HG03342 (cell line): ENCODE data around the gene HCN3.
"Not testable (repeated sequence)": the region's sequence is repeated elsewhere in the genome, so short reads cannot be mapped to it uniquely, and the experiment has no call there.

Source experiments
- ATAC-seq: cut with Tn5 transposase; IDR thresholded peaks from one replicate; pipeline ENCODE4 v1.9.1; 2021; ENCODE audit warnings: mild to moderate bottlenecking, moderate library complexity; ENCODE audit not compliant: unreplicated experiment

Gene HCN3

DNA sequence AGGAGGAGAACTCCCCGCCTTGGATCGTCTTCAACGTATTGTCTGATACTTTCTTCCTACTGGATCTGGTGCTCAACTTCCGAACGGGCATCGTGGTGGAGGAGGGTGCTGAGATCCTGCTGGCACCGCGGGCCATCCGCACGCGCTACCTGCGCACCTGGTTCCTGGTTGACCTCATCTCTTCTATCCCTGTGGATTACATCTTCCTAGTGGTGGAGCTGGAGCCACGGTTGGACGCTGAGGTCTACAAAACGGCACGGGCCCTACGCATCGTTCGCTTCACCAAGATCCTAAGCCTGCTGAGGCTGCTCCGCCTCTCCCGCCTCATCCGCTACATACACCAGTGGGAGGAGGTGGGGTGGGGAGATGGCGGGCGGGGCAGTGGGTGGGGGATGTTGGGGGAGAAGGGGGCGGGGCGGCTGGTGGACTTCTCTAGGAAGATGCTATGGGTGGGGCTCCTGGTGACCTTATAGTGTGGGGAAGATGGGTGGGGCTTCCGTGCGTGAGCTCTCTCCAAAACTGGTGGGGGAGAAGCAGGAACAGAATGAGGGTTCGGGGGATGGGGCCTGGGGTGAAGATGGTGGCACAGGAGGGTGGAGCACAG lies 5.3 kb downstream of the HCN3 start:
- no peak for ATAC-seq

DNA sequence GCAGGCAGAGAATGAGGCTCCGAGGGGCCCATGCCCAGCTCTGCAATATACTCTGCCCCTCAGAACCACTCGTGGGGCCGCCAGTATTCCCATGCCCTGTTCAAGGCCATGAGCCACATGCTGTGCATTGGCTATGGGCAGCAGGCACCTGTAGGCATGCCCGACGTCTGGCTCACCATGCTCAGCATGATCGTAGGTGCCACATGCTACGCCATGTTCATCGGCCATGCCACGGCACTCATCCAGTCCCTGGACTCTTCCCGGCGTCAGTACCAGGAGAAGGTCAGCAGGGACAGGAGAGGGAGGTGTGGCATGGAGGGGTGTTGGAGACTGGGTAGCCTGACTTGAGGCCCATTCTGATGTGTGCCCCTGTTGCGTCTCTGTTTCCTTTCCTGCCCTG lies 7.2 kb downstream of the HCN3 start:
- no peak for ATAC-seq

DNA sequence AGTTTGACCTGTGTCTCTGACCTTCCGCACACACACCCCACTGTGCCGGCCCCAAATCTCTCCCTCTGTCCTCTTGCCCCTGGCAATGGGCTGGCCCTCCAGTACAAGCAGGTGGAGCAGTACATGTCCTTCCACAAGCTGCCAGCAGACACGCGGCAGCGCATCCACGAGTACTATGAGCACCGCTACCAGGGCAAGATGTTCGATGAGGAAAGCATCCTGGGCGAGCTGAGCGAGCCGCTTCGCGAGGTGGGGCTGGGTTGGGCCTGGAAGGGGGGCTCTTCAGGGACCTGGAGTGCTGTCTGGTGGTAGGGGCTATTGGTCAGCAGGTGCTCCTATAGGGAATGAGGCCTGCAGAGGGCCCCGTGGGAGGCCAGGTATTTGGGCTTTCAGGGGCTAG lies 7.8 kb downstream of the HCN3 start:
- no peak for ATAC-seq

DNA sequence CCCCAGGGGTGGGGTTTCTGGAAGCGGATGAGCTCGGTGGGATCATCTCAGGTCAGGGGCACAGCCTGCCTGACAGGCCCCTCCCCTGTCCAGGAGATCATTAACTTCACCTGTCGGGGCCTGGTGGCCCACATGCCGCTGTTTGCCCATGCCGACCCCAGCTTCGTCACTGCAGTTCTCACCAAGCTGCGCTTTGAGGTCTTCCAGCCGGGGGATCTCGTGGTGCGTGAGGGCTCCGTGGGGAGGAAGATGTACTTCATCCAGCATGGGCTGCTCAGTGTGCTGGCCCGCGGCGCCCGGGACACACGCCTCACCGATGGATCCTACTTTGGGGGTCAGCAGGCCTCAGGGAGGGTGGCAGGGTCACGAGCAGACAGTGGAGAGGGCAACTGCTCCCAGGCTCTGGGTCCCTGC lies 8.4 kb downstream of the HCN3 start:
- no peak for ATAC-seq

DNA sequence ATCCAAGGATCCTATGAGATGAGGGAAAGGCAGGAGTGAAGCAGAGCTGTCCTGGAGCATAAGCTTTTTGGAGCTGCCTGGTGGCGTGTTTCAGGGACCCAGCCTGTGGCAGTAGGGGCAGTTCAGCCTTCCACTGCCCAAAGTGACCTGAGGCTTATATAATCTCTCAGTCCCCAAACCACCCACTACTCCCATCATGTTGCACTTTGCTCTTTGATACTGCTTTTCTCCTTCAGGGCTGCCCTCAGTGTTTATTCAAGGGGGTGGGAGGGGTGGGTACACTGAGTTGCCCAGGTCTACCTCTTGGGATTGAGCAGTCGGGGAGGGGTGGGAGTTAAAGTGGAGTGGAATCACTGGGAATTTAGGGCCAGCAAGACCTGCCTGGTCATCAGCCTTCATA lies 9.3 kb downstream of the HCN3 start:
- ATAC-seq: no peak

DNA sequence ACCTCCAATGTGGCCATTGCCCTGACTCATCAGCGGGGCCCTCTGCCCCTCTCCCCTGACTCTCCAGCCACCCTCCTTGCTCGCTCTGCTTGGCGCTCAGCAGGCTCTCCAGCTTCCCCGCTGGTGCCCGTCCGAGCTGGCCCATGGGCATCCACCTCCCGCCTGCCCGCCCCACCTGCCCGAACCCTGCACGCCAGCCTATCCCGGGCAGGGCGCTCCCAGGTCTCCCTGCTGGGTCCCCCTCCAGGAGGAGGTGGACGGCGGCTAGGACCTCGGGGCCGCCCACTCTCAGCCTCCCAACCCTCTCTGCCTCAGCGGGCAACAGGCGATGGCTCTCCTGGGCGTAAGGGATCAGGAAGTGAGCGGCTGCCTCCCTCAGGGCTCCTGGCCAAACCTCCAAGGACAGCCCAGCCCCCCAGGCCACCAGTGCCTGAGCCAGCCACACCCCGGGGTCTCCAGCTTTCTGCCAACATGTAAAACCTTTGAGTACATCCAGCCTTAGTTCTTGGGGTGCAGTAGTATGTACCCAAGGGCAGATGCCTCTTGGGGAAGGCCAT lies 10.8 kb downstream of the HCN3 start:
- ATAC-seq: no peak

DNA sequence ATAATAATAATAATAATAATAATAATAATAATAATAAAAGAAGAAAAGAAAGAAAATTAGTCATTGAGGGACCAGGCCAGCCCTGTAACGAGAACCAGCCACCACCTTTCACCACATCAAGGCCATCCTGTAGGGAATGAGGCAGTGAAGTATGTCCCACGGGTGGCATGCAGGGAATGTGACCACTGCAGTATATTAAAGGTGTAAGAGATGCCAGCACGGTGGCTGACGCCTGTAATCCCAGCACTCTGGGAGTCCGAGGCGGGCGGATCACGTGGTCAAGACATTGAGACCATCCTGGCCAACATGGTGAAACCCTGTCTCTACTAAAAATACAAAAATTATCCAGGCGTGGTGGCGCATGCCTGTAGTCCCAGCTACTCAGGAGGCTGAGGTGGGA lies 13.7 kb downstream of the HCN3 start:
- ATAC-seq: not testable (repeated sequence)

DNA sequence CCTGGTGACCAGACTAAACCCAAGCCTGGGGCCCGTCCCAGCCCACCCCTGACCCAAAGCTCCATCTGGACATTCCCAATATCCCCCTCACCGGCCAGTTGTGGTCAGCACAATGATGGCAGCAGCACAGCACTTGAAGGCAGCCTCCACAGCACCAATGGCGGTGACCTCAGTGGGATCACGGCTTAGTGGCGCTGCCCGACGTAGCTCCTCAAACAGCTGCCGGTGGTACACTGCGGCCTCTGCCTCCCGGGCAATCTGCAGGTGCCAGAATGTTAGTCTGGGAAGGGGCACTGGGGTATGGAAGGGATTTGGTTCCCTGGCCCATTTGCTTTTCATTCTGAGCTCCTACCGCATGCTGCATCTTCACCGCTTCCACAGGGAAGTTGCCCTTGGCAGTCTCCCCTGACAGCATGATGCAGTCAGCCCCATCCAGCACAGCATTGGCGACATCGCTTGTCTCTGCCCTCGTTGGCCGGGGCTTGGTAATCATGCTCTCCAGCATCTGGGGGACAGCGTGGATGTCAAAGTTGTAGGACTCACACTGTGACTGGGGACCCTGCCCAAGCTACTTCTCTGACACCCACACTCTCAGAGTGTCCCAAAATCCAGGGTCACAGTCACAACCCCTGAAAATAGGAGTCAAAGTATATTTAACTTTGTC lies 16.0 kb downstream of the HCN3 start:
- ATAC-seq: no peak

DNA sequence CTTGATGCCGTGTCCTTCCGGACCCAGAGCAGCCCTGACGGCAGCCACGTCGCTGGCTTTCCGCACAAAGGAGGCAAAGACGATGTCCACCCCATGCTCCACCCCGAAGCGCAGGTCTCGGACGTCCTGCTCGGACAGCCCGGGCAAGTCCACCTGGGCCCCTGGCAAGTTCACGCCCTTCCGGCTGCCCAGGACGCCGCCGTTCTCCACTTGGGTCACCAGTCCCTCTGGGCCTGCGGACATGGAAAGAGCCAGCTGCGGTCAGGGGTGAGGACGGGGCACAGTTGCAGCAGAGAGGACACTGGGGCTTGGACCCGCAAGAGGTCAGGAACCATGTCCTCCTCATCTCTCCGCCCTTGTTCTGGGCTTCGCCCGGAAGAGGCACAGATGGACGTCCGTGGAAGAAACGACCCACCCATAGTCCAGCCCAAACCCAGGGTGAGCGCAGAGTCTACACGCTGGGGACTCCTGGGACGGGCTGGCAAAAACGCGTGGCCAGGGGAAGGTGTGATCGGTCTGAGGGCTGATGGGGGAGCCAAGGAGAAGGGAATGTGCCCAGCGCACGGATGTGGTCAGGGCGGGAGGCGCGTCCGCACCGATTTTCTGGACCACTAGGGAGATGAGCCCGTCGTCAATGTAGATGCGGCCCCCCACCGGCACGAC lies 17.4 kb downstream of the HCN3 start:
- ATAC-seq: no peak

DNA sequence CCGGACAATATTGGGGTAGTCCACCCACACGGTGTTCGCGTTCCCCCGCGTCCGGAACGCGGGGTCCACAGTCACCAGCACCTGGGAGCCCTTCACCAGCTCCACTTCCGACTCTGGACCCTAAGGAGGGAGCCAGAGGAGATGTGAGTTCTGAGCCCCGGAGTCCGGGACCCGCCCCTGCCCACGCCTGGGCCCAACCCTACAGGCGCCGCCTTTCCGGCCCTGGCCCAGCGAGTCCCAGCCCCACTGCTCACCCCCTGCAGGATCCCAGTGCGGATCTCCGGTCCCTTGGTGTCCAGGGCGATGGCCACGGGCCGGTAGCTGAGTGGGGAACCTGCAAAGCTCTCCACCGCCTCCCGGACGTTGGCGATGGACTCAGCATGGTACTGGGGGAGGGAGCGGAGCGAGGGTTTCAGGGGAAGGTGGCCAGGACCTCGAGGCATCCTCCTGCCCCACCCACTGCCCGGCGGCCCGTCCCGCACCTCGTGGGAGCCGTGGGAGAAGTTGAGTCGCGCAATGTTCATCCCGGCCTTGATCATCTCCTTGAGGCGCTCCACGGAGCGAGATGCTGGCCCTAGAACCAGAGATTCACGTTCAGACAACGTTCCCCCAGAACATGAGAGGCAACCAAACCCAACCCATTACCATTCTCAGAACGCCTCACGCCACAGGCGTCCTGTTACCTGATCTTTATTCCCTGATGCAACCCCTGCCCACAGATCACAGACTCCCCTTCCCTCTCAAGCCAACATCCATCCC lies 18.1 kb downstream of the HCN3 start:
- ATAC-seq: no peak

DNA sequence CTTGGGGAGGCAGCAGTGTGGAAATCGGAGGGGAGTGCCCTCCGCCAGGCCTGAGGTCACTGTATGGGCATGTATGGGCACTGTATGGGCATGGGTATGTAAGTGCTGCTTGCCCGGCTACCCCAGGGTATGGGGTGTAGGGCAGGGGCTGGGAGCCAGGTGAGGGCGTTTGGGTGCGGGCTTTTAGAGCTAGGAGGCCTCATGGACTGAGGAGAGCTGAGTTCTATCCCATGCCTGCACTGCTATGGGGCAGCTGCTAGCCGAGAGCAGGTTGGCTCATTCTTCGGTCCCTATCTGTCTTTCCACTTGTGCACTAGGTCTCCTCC lies 18.6 kb downstream of the HCN3 start:
- no peak for ATAC-seq

DNA sequence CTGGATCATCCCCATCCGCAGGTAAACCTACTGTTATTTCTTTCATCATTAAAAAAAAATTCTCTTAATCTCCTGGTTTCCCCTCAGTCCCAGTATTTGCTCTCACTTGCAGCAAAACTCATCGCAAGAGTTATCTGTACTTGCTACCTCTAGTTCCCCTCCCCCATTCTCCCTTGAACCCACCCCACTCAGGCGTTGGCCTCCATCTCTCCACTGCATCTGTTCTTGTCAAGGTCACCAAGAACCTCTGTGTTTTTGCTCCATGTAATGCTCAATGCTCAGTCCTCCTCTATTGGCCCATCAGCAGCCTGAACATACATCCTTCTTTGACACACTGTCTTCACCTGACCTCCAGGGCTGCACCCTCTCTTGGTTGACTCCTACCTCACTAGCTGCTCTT lies 19.4 kb downstream of the HCN3 start:
- no peak for ATAC-seq

DNA sequence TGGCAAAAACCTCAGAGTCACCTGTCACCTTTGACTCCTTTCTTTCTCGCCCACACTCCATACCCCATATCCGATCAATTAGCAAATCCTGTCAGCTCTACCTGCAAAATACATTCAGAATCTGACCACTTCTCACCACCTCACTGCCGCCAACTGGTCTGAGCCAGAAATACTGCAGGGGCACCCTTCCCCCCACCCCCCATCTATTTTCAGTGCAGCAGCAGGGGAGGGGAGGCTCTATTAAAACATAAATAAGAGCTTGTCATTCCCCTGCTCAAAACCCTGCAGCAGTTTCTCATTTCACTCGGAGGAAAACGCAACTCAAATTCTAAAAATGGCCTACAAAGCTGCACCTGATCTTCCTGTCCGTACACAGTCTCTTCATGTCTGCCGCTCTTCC lies 20.1 kb downstream of the HCN3 start:
- ATAC-seq: no peak

DNA sequence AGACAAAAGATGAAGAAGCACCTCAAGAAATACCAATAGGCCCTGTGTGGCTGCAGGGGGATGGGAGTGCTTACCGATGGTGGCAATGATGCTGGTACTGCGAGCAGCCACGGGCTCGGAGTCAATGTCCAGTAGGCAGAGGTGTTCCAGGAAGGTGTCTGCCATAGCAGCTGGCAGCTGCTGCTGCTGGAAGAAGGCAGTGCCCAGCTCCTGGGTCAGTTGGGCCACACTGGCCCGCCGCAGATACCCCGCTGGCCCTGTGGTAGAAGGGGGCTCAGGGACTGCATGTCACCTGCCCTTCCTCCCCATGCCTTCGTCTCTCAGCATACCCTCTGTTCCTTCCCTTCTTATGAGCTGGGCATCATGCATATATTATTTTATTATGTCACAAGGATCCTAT lies 22.8 kb downstream of the HCN3 start:
- ATAC-seq: no peak

DNA sequence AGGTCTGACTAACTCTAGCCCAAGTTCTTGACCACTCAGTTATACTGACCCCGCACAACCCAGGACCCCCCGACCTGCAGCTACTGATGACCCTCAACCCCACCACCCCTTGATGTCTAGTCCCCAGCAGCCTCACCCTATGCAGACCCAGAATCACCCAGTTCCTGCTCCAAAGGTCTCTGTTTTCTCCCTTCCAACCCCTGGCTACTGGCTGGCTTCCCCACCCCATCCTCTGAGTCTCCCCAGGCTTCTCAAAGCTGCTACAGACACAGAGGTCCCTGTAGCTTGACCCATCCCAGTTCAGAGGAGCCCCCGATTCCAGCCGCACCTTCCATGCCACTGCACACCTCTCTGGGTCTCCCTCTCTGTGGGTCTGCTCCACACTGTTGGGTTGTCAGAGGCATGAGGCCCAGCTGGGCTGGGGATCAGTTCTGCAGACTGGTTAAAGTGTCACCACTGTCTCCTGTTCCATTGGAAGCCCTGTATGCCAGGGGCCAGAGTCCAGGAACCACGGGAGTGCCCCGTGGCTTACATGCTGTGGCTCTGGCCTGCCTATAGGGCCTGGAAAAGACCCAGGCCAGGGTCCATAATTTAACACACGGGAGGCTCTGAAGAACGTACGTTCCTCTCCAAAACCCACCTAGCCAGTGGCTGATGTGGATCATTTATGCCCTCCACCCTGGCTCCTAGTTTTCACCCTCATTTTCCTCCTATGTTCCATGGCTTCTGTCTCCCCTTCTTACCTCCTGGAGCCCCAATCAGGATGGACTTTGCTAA lies 23.5 kb downstream of the HCN3 start:
- no peak for ATAC-seq

DNA sequence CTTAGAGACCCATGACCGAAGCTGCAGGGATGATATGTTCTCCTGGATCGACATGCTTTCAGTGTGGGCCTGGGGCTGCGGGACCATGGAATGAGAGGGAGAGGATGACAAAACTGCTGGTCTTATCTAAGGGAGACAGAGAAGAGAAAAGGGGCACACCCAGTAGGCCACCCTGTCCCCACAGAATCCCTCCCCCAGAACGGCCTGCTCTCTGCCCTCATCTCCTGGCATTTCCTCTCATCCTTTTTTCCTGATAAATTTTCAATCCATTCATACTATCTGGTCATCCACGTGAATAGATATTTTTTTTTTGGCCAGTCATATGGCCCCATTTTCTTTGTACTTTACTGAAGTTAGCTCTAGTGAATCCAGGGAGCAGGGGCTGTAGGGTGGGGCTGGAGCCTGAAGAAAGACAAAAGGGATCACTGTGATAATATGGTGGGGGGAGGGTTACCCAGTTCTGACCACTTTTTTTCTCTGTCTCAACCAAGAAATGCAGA lies 24.1 kb downstream of the HCN3 start, which contains the start of gene PKLR:
PKLR (minus strand) TSS at position 97 of the 500 bp plus-strand sequence; CDS start at position 54, 43 bp downstream.
- no peak for ATAC-seq

DNA sequence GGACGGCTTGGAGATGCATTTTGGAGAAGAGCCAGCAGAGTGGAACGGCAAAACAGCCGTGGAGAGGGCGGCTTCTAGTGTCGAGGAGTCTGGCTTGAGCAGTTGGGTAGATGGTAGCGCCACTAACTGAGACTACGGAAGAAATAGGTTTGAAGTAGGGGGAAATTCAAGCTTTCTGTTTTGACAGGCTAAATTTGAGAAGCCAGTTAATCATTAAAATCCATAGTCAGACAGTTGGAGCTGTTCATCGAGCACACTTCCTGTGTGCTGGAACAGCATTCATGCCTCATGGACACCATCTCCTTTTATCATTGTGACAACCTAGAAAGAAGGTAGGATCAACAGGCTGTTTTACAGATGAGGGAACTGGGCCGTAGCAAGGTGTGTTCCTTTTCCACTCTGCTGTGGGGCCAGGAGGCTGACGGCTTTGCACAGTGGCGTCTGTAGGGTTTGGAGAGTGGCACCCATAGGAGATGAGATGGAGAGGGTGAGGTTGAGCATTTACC lies 27.3 kb downstream of the HCN3 start:
- ATAC-seq: no peak

DNA sequence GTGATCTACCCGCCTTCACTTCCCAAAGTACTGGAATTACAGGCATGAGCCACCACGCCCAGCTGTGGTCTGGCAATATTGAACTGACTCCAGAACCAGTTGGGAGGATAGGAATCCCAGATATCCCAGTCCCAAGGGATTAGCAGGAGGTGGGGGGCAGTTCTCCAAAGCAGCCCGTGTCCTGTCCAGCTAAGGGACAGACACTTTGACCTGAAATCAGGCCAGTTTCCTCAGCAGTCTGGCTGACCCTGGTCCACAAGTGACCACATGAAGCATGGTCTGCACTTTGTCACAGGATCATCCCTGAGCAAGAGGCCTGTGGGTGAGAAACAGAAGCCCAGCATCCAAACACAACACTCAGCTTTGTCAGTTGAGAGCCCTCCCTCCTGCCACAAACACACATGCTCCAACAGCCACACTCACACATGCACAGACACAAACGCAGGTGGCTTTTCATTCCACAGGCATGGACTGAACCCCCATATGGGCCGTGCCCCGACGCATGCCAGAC lies 28.7 kb downstream of the HCN3 start:
- no peak for ATAC-seq

DNA sequence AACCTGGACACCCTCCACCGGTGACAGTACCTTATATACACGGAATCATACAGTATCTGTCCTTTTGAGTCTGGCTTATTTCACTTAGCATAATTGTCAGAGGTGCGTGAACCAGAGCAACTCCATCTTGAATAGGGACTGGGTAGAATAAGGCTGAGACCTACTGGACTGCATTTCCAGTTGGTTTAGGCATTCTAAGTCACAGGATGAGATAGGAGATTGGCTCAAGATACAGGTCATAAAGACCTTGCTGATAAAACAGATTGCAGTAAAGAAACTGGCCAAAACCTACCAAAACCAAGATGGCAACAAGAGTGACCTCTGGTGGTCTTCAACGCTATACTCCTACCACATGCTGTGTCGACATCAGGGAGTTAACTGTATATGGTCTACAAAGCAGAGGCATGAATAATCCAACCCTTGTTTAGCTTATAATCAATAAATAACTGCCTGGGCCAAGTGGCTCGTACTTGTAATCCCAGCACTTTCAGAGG lies 30.0 kb downstream of the HCN3 start:
- no peak for ATAC-seq
